GM12878 (cell line): Measurements from ENCODE around the gene XCR1. TPM values are rescaled to one million over a fixed set of nuclear protein-coding genes. Genes with fewer than 3 reads are reported as not detected.

Experiments
- ATAC-seq: fragments of 200-7000 bp; cut with Tn5 transposase; 3 replicates; pipeline ENCODE4 v1.9.1; 2020; ENCODE audit warnings: mild to moderate bottlenecking, moderate library complexity
- BruUV-seq: library from RNA; stranded (reverse); fragments of 400-500 nt; replicated peaks from 2 replicates; lab custom pipeline; 2021; lab: Mats Ljungman, UMichigan
- CTCF ChIA-PET: fragments of 300-600 bp; sonication (Branson Sonifier 250); formaldehyde crosslinking; extraction: SDS; loops from one replicate; lab custom pipeline; 2021; ENCODE audit warnings: inconsistent platforms; lab: Yijun Ruan, JAX
- POLR2A ChIA-PET: fragments of 350-600 bp; formaldehyde crosslinking; extraction: SDS; loops from one replicate; lab custom pipeline; 2021; ENCODE audit warnings: inconsistent platforms; lab: Charles Lee
- RAD21 ChIA-PET: fragments of 300-600 bp; sonication (Branson Sonifier 250); formaldehyde crosslinking; loops from one replicate; lab custom pipeline; 2023; ENCODE audit warnings: antibody characterized with exemption; ENCODE audit not compliant: unreplicated experiment; lab: Charles Lee
- SMC1A ChIA-PET: fragments of 300-600 bp; sonication (Branson Sonifier 250); formaldehyde crosslinking; loops from one replicate; lab custom pipeline; 2023; ENCODE audit not compliant: unreplicated experiment, uncharacterized antibody; lab: Charles Lee
- DNase-seq: peaks from one replicate; pipeline ENCODE4 v3.0.0-alpha.2; 2011; ENCODE audit warnings: low read depth, low spot score
- FAIRE-seq: peaks from 3 replicates; lab custom pipeline; 2011; peaks lifted over from hg19 to GRCh38; lab: Jason Lieb, UNC
- H2AFZ ChIP-seq: 2 replicates; pipeline ENCODE4 v1.6.0; 2011; ENCODE audit warnings: low read depth, low read length, control low read depth; ENCODE audit not compliant: control insufficient read depth
- H3K27ac ChIP-seq: 2 replicates; pipeline ENCODE4 v1.5.1; 2011; ENCODE audit warnings: control low read depth; ENCODE audit not compliant: control insufficient read depth, insufficient read depth
- H3K27me3 ChIP-seq, 2 experiments: replicated peaks in 1 of 2; 2 replicates each; pipeline versions ENCODE4 v1.6.0 to v1.6.1; 2011; ENCODE audit warnings: low read length in 1 of 2; ENCODE audit not compliant: control insufficient read depth in 2 of 2, insufficient read depth in 2 of 2
- H3K36me3 ChIP-seq, 2 experiments: 2 replicates each; pipeline ENCODE4 v1.5.1; 2011; ENCODE audit warnings: low read length in 1 of 2; ENCODE audit not compliant: control insufficient read depth in 2 of 2, insufficient read depth in 2 of 2
- H3K4me1 ChIP-seq: 2 replicates; pipeline ENCODE4 v1.6.1; 2011; ENCODE audit warnings: mild to moderate bottlenecking, low read length, moderate library complexity, mixed read lengths; ENCODE audit not compliant: control insufficient read depth, insufficient read depth
- H3K4me2 ChIP-seq: 2 replicates; pipeline ENCODE4 v1.6.0; 2011; ENCODE audit warnings: control low read depth; ENCODE audit not compliant: control insufficient read depth, insufficient read depth
- H3K4me3 ChIP-seq: fragments of 200-600 bp; sonication (generic); 2 replicates; pipeline ENCODE4 v1.5.1; 2016
- H3K79me2 ChIP-seq: 2 replicates; pipeline ENCODE4 v1.6.0; 2011; ENCODE audit warnings: low read length; ENCODE audit not compliant: control insufficient read depth, insufficient read depth
- H3K9ac ChIP-seq: 2 replicates; pipeline ENCODE4 v1.8.0; 2011; ENCODE audit warnings: low read length, control low read depth, mixed read lengths; ENCODE audit not compliant: control insufficient read depth, insufficient read depth
- H3K9me3 ChIP-seq: replicated peaks from 3 replicates; pipeline ENCODE4 v1.5.1; 2011; ENCODE audit warnings: mild to moderate bottlenecking, low read length; ENCODE audit not compliant: control insufficient read depth, insufficient read depth
- H4K20me1 ChIP-seq: 2 replicates; pipeline ENCODE4 v1.6.0; 2011; ENCODE audit not compliant: control insufficient read depth, insufficient read depth
- DPF2 ChIP-seq: fragments of 450-650 bp; IDR thresholded peaks from 2 replicates; pipeline ENCODE4 v1.6.1; 2017; ENCODE audit warnings: mild to moderate bottlenecking
- IRF3 ChIP-seq: fragments of 450-650 bp; IDR thresholded peaks from 2 replicates; pipeline ENCODE4 v1.6.1; 2014; ENCODE audit warnings: mild to moderate bottlenecking
- KLF5 ChIP-seq: fragments of 450-650 bp; IDR thresholded peaks from 2 replicates; pipeline ENCODE4 v1.6.1; 2014; ENCODE audit warnings: mild to moderate bottlenecking; ENCODE audit not compliant: partially characterized antibody
- MYB ChIP-seq: fragments of 150-350 bp; IDR thresholded peaks from 2 replicates; pipeline ENCODE4 v1.6.1; 2014; ENCODE audit warnings: mild to moderate bottlenecking, low read depth, low read length, borderline replicate concordance
- POLR2A ChIP-seq: IDR thresholded peaks from 2 replicates; pipeline ENCODE4 v1.6.1; 2011; ENCODE audit warnings: low read depth, mild to moderate bottlenecking, low read length
- SMC3 ChIP-seq: IDR thresholded peaks from 2 replicates; pipeline ENCODE4 v1.6.1; 2011; ENCODE audit warnings: low read length, improper control_type of control experiment, borderline replicate concordance
- STAT1 ChIP-seq: fragments of 450-650 bp; conservative IDR thresholded peaks from 2 replicates; pipeline ENCODE4 v1.6.1; 2014; ENCODE audit warnings: antibody characterized with exemption, mild to moderate bottlenecking
- TCF7 ChIP-seq: IDR thresholded peaks from 2 replicates; pipeline ENCODE4 v1.6.1; 2014; ENCODE audit warnings: antibody characterized with exemption, borderline replicate concordance
- WGBS: methylation state at CpG from one replicate; pipeline ENCODE4 v1.1.6; 2016; ENCODE audit warnings: low lambda C conversion rate; ENCODE audit not compliant: insufficient replicate concordance, insufficient coverage; ENCODE audit errors: missing lambda C conversion rate; 5-methylcytosine and 5-hydroxymethylcytosine counted together
- in situ Hi-C: fragments of 300-500 bp; cut with MboI; formaldehyde crosslinking; loops from 9 replicates; pipeline ENCODE4 v1.14.3; 2018; ENCODE audit warnings: mixed read lengths
- intact Hi-C: fragments of 100-400 bp; cut with micrococcal nuclease; formaldehyde crosslinking; loops from one replicate; pipeline ENCODE4 v1.14.2; 2022; ENCODE audit not compliant: unreplicated experiment
- polyA plus RNA-seq, 11 experiments: library from polyadenylated mRNA; depleted of rRNA in 4 of 11; unstranded in 6 of 11; stranded (reverse) in 5 of 11; fragments of >200 nt; fragmentation: Nextera tagmentation in 4 of 11; fragmentation: Illumina TruSeq in 1 of 11; extraction: Ambion mirVana in 4 of 11; extraction: Trizol in 1 of 11; gene quantifications; 1 replicate in 1 of 11; 2 replicates in 10 of 11; pipeline versions ENCODE4 v1.2.1 to v1.2.3, GENCODE V29; 2011 to 2016; ENCODE audit warnings: inconsistent platforms in 2 of 11, missing spikeins in 2 of 11, low read depth in 1 of 11
- total RNA-seq, 4 experiments: library from RNA; depleted of rRNA in 3 of 4; stranded (reverse); fragments of >200 nt in 3 of 4; fragmentation: Illumina TruSeq in 1 of 4; extraction: Trizol in 1 of 4; gene quantifications; 2 replicates each; pipeline versions ENCODE4 v1.2.1 to v1.2.3, GENCODE V29; 2013 to 2021
- TF ChIP-seq, protein P1 (sequence below): fragments of 450-650 bp; IDR thresholded peaks from 2 replicates; pipeline ENCODE4 v1.6.1; 2017; ENCODE audit warnings: antibody characterized with exemption, mild to moderate bottlenecking, moderate library complexity

Gene XCR1
- total and polyA plus RNA-seq, 10 of the 15 experiments (the other 5 are each of a cell fraction or from before 2014, with no cell fraction given): 0.02 to 0.29 (median 0.13) TPM; not detected in 2

DNA sequence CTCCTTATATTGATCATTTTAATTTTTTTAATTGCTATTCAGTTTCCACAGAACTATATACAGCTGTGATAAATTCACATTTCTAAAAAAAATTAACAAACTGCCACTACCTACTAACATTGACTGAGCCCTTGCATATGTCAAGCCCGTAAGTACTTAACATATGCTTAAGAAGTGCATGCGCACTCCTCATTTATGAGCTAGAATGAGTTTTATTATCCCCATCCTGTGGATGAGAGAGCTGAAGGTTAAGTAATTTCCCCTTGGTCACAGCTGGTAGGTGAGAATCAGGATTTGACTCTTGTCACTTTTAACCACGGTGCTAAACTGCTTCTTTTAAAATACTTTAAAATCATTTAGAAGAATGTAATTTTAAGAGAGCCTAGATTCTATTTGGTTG lies 58.2 kb downstream of the XCR1 start:
- no peak overlapping the region for H3K27ac ChIP-seq
- no peaks in the 10 kb centered on the region for H3K9me3 ChIP-seq
- no peak overlapping the region for H3K9ac ChIP-seq
- no TSS peak for BruUV-seq
- H3K4me2 ChIP-seq: no peak overlapping the region
- ATAC-seq (no peak), FAIRE-seq (no peak), DNase-seq (no peak)
- intact Hi-C loops: no loop called here
- TF ChIP-seq KLF5 (no peak), DPF2 (no peak), MYB (no peak), TCF7 (no peak), SMC3 (no peak), IRF3 (no peak), POLR2A (no peak), STAT1 (no peak)
- TF ChIP-seq, protein P1, sequence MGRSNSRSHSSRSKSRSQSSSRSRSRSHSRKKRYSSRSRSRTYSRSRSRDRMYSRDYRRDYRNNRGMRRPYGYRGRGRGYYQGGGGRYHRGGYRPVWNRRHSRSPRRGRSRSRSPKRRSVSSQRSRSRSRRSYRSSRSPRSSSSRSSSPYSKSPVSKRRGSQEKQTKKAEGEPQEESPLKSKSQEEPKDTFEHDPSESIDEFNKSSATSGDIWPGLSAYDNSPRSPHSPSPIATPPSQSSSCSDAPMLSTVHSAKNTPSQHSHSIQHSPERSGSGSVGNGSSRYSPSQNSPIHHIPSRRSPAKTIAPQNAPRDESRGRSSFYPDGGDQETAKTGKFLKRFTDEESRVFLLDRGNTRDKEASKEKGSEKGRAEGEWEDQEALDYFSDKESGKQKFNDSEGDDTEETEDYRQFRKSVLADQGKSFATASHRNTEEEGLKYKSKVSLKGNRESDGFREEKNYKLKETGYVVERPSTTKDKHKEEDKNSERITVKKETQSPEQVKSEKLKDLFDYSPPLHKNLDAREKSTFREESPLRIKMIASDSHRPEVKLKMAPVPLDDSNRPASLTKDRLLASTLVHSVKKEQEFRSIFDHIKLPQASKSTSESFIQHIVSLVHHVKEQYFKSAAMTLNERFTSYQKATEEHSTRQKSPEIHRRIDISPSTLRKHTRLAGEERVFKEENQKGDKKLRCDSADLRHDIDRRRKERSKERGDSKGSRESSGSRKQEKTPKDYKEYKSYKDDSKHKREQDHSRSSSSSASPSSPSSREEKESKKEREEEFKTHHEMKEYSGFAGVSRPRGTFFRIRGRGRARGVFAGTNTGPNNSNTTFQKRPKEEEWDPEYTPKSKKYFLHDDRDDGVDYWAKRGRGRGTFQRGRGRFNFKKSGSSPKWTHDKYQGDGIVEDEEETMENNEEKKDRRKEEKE: no peak
- peaks cover 39% of the 10 kb centered on the region for H3K4me1 ChIP-seq
- no peaks in the 10 kb centered on the region for H3K27me3 ChIP-seq
- ChIA-PET CTCF (interaction anchor here (0.6 to 2.5 kb wide), 5 partner anchors 12 to 108 kb away, joined by 3 to 11 read pairs (median 4); partner anchors contain the start of gene CXCR6), POLR2A (interaction anchor here (1.0 to 1.3 kb wide), 2 partner anchors 11 to 96 kb away, joined by 3 read pairs; no protein-coding TSS in a partner anchor), RAD21 (interaction anchor here (1.4 to 1.6 kb wide), 2 partner anchors 11 to 26 kb away, joined by 3 to 7 read pairs; partner anchors contain the start of gene CXCR6), SMC1A (interaction anchor here (0.8 to 2.9 kb wide), 12 partner anchors 8 to 431 kb away, joined by 3 to 13 read pairs (median 4); no protein-coding TSS in a partner anchor)
- peaks cover 24 to 30% of the 10 kb centered on the region in 2 experiments for H3K36me3 ChIP-seq
- no peaks in the 10 kb centered on the region for H4K20me1 ChIP-seq
- H2AFZ ChIP-seq: no peak overlapping the region
- 74% methylated on average over 3 of the region's 3 CpGs for WGBS
- in situ Hi-C loops: no loop called here
- H3K4me3 ChIP-seq: no peak overlapping the region
- no peaks in the 10 kb centered on the region for H3K79me2 ChIP-seq
